HG02884 (cell line): ENCODE results near the gene TPSB2.
"Not testable (repeated sequence)": the region's sequence is repeated elsewhere in the genome, so short reads cannot be mapped to it uniquely, and the experiment has no call there.

Experiments
- ATAC-seq: cut with Tn5 transposase; IDR thresholded peaks from one replicate; pipeline ENCODE4 v1.9.1; 2021; ENCODE audit warnings: mild to moderate bottlenecking, moderate library complexity; ENCODE audit not compliant: unreplicated experiment

The TPSB2 gene

GRCh38 chr16:1262210-1262845, 32.3 kb upstream of the TPSB2 start:
- ATAC-seq: no peak

GRCh38 chr16:1261131-1261892, 31.3 kb upstream of the TPSB2 start:
- ATAC-seq: no peak

DNA sequence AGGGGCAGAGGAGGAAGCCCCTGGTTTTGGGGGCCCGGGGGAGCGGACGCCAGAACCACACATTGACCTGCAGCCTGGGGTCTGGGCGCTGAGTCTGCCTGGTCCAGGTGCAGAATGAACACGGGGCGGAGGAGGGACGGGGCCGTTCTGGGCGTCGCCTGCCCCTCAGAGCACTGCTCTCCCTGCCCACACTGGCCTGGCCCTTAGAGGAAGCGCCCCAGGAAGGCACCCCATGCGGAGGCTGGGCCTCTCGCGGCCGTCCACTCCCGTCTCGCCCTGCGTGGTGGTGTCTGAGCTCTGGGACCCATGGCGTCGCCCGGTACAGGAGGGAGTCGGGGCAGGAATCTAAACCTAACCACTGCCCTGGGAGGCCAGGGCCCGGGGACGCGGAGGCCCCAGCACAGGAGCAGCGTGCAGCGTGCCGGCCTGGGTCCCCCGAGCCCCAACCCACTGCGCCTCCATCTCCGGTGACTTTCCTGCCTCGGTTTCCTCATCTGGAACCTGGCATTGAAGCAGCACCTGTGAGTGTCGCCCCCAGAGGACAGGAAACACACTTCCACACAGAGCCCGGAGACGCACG, 30.2 kb upstream of the TPSB2 start:
- no peak for ATAC-seq

GRCh38 chr16:1259760-1260068, 29.7 kb upstream of the TPSB2 start:
- no peak for ATAC-seq

DNA sequence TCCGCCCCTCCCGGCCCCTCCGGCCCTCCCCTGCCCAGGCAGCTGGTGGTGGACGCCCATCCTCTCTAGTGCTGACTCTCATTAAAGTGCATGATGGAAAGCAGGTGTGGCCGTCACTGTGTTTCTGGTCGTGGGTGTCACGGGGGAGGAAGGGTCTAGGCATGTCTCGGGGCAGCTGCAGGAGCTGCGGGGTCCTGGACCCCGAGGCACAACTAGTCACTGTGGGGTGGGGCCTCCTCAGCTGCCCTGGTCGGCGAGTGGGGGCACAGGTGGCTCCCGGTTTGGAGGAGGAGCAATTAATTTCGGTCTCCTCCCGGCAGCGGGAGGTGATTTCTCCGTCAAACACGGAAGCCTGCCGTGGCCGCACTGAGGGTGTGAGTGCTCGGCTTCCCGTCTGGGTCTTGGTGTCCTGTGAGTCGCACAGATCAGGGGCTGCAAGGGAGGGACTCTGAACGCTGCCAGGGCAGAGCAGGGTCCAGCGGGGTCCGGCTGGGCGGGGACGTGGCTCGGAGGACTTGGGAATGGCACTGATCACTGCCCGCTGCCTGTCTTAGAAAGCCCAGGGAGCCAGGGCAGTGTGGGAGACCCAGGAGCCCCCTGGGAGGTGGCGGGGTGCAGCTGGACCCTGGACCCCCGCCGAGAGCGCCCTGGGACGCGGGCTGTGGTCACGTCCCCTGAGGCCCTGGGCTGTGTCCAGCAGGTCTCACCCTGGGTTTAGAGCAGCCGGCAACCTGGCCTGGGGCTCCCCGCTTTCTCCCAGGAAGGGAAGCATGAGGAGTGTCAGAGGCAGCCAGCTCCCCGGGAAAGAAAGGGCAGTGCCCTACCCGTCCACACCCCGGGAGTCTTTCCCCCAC, 29.1 kb upstream of the TPSB2 start:
- ATAC-seq: no peak

DNA sequence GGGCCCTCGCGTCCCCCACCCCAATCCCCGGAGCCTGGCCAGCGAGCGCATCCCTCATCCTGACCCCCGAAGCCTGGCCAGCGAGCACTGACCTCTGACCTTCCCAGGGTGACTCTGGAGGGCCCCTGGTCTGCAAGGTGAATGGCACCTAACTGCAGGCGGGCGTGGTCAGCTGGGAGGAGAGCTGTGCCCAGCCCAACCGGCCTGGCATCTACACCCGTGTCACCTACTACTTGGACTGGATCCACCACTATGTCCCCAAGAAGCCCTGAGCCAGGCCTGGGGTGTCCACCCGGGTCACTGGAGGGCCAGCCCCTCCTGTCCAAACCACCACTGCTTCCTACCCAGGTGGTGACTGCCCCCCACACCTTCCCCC, 28.2 kb upstream of the TPSB2 start:
- ATAC-seq: no peak

- ATAC-seq: no peak
Observed at GRCh38 chr16:1257561-1258224, 27.7 kb upstream of the TPSB2 start.

GRCh38 chr16:1256874-1257322, 26.9 kb upstream of the TPSB2 start:
- ATAC-seq: no peak

GRCh38 chr16:1256296-1256873, 26.4 kb upstream of the TPSB2 start:
- not testable (repeated sequence) for ATAC-seq

DNA sequence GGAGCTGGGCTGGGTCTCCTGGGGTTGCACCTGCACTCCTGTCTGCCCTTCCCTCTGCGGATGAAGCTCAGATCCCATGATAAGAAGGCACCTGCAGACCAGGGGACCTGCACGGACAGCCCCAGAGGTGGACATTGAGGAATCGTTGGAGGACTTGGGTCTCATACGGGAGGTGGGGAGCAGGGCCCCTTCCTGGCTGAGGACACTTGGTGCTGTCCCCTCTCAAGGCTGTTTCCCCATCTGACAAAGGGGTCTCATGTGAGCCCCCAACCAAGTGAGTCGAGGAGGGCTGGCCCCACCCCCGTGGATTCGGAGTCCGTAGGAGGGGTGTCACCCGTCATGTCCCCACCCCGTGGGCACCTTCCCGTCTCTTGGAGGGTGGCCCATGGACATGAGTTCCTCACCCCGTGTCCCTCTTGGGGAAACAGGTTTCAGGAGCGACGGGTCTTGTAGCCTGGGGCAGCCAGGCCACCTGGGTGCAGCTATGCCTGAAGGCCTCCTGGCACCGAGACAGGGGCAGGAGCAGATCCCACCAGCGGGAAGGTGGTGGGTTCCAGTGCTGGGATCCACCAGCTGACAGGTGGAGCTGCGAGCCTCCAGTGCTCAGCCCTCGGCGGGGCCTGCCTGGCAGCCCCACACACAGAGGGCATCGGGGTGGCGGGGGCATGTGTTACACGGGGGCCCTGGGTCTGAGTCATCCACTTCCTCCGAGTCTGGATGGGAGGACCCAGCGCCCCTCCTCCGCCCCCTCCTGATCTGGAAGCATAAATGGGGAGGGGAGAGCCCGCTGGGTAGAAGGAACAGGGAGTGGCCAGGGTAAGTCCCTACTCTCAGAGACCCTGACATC, 25.5 kb upstream of the TPSB2 start, which contains the start of gene TPSD1:
TPSD1 (plus strand) TSS at position 794 of the 847 bp plus-strand sequence. CDS start 212 bp downstream, outside the sequence.
- not testable (repeated sequence) for ATAC-seq

- ATAC-seq: not testable (repeated sequence)
Observed at GRCh38 chr16:1254821-1255220, 24.8 kb upstream of the TPSB2 start.

- not testable (repeated sequence) for ATAC-seq
Observed at GRCh38 chr16:1253701-1254364, 23.8 kb upstream of the TPSB2 start.

DNA sequence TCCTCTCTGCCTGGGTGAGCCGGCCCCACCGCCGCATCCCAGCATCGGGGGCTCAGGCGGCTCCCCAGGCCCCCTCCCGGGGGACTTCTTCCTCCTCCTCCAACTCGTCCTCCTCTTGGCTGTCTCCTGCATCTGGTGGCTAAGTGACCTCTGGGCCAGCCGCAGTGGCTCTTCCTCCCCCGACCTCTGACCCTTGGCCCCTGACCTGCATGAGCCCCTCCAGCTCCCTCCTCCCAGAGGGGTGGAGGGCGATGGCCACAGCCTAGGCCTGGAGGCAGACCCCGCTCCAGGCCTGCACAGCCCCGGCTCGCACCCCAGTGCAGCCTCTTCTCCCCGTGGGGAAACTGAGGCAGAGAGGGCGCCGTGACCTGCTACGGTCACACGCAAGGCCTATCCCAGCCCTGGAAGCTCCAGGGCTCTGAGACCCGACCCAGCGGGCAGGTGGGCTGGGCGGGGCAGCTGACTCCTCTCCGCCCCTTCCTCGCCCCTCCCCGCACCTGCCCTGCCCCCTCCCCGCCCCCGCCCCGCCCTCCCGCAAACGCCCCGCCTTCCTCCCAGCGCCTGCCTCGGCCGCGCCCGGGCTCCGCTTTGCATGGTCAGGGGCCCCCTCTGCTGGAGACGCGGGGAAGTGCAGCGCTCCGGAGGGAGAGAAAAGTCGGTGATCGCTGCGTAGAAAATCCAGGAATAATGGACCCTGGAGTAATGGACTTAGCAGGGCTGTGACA, 19.2 kb upstream of the TPSB2 start:
- not testable (repeated sequence) for ATAC-seq

DNA sequence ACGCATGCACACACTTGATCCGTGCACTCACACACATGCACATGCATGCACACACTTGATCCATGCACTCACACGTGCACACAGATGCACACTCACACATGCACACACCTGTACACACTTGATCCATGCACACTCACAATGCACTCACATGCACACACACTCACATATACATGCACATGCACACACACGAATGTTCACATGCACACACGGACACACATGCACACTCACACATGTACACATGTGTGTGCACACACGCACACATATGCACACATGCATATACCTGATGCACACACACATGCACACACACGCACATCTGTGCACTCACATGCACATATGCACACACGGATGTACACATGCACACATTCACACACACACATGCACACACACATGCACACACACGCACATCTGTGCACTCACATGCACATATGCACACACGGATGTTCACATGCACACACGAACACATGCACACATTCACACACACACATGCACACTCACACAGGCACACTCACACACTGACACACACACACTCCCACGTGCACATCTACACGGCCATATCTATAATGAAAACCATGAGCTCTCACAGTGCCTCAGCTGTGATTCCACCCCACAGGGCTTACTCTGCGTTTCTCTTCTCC, 18.0 kb upstream of the TPSB2 start:
- not testable (repeated sequence) for ATAC-seq

DNA sequence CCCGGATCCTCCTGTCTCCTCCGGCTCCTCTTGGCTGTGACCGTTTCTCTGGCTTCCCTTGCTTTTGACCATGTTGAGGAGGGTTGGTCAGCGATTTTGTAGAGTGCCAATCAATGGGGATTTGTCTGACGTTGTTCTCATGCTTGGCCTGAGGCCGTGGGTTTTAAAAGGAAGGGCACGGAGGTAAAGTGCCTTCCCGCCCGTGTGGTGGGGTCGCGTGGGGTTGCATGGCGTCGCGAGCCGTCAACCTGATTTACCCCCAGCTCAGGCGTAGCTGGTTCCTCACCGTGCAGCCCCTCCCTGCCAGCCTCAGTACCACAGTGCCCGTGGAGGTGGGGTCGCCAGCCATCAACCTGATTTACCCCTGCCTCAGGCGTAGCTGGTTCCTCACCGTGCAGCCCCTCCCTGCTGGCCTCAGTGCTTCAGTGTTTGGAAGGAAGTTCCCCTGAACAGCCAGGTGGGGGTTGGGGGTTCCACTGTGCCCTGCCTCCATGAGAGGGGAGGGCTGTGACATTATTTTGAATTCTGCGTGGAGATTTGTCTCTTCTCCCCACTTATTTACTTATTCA, 15.6 kb upstream of the TPSB2 start:
- ATAC-seq: no peak

GRCh38 chr16:1244881-1245280, 14.9 kb upstream of the TPSB2 start:
- no peak for ATAC-seq
